IMR-90 (cell line): ENCODE results near the gene METTL22. TPM values are rescaled to one million over a fixed set of nuclear protein-coding genes. Genes with fewer than 3 reads are reported as not detected.

Experiments
- ATAC-seq: fragments of 200-7000 bp; cut with Tn5 transposase; 2 replicates; pipeline ENCODE4 v1.9.1; 2020; ENCODE audit warnings: low read depth, mild to moderate bottlenecking, moderate library complexity
- BruUV-seq: library from RNA; stranded (reverse); fragments of 400-500 nt; replicated peaks from 2 replicates; lab custom pipeline; 2021; lab: Mats Ljungman, UMichigan
- CTCF ChIA-PET: fragments of 300-600 bp; formaldehyde crosslinking; extraction: SDS; loops from one replicate; lab custom pipeline; 2021; ENCODE audit warnings: antibody characterized with exemption; lab: Yijun Ruan, JAX
- POLR2A ChIA-PET: fragments of 300-600 bp; sonication (Branson Sonifier 250); formaldehyde crosslinking; loops from one replicate; lab custom pipeline; 2022; ENCODE audit warnings: antibody characterized with exemption; ENCODE audit not compliant: unreplicated experiment; lab: Charles Lee
- DNase-seq: peaks from one replicate; pipeline ENCODE4 v3.0.0; 2013
- H2AFZ ChIP-seq: replicated peaks from 2 replicates; pipeline ENCODE3; 2013; ENCODE audit warnings: low read length, mild to moderate bottlenecking; ENCODE audit not compliant: poor library complexity
- H2AK5ac ChIP-seq: 2 replicates; pipeline ENCODE4 v1.6.1; 2013; ENCODE audit warnings: low read depth, low read length, inconsistent platforms
- H2AK9ac ChIP-seq: replicated peaks from 2 replicates; pipeline ENCODE3; 2013; ENCODE audit warnings: mild to moderate bottlenecking, low read depth, low read length, moderate library complexity; ENCODE audit not compliant: poor library complexity
- H2BK120ac ChIP-seq: 2 replicates; pipeline ENCODE4 v1.6.1; 2013; ENCODE audit warnings: low read depth, low read length, inconsistent platforms
- H2BK15ac ChIP-seq: 3 replicates; pipeline ENCODE4 v1.6.1; 2013; ENCODE audit warnings: low read depth, low read length, inconsistent platforms
- H2BK20ac ChIP-seq: 2 replicates; pipeline ENCODE4 v1.6.1; 2013; ENCODE audit warnings: low read depth, mild to moderate bottlenecking, inconsistent platforms, low read length, moderate library complexity
- H2BK5ac ChIP-seq: 2 replicates; pipeline ENCODE4 v1.6.1; 2013; ENCODE audit warnings: mild to moderate bottlenecking, low read depth, low read length, inconsistent platforms; ENCODE audit not compliant: poor library complexity, severe bottlenecking
- H3K14ac ChIP-seq: replicated peaks from 2 replicates; pipeline ENCODE4 v1.6.1; 2013; ENCODE audit warnings: low read depth, low read length, inconsistent platforms
- H3K18ac ChIP-seq: 2 replicates; pipeline ENCODE4 v1.6.1; 2013; ENCODE audit warnings: low read depth, low read length, control low read depth
- H3K23ac ChIP-seq: 2 replicates; pipeline ENCODE4 v1.6.1; 2013; ENCODE audit warnings: low read depth, low read length, inconsistent platforms
- H3K27ac ChIP-seq: 2 replicates; pipeline ENCODE4 v1.5.1; 2013; ENCODE audit warnings: mild to moderate bottlenecking, control low read depth, low read length; ENCODE audit not compliant: insufficient read depth
- H3K27me3 ChIP-seq: 2 replicates; pipeline ENCODE4 v1.6.1; 2013; ENCODE audit warnings: low read length; ENCODE audit not compliant: control insufficient read depth, insufficient read depth
- H3K36me3 ChIP-seq: 2 replicates; pipeline ENCODE4 v1.6.1; 2013; ENCODE audit warnings: low read length, mixed read lengths; ENCODE audit not compliant: control insufficient read depth, insufficient read depth
- H3K4ac ChIP-seq: 2 replicates; pipeline ENCODE4 v1.6.1; 2013; ENCODE audit warnings: low read depth, low read length, inconsistent platforms
- H3K4me1 ChIP-seq: 2 replicates; pipeline ENCODE4 v1.6.1; 2013; ENCODE audit warnings: low read length, mixed read lengths; ENCODE audit not compliant: control insufficient read depth, insufficient read depth
- H3K4me2 ChIP-seq: 2 replicates; pipeline ENCODE4 v1.6.1; 2013; ENCODE audit warnings: low read depth, mild to moderate bottlenecking, control low read depth, low read length, moderate library complexity
- H3K4me3 ChIP-seq: 2 replicates; pipeline ENCODE4 v1.5.1; 2013; ENCODE audit warnings: low read depth, mild to moderate bottlenecking, control low read depth, low read length, moderate library complexity; ENCODE audit not compliant: insufficient read depth
- H3K56ac ChIP-seq: 2 replicates; pipeline ENCODE4 v1.6.1; 2013; ENCODE audit warnings: low read length, inconsistent platforms; ENCODE audit not compliant: insufficient read depth; ENCODE audit errors: extremely low read depth
- H3K79me1 ChIP-seq, 2 experiments: 2 replicates each; pipeline ENCODE4 v1.6.1; 2013; ENCODE audit warnings: low read length in 2 of 2, inconsistent platforms in 1 of 2, low read depth in 1 of 2
- H3K9ac ChIP-seq: 2 replicates; pipeline ENCODE4 v1.6.1; 2013; ENCODE audit warnings: low read depth, low read length, control low read depth
- H3K9me1 ChIP-seq: 2 replicates; pipeline ENCODE4 v1.6.1; 2013; ENCODE audit warnings: low read length, inconsistent platforms; ENCODE audit not compliant: insufficient read depth
- H3K9me3 ChIP-seq: 2 replicates; pipeline ENCODE4 v1.6.1; 2013; ENCODE audit warnings: low read length; ENCODE audit not compliant: control insufficient read depth, insufficient read depth
- H4K20me1 ChIP-seq: 2 replicates; pipeline ENCODE4 v1.6.1; 2013; ENCODE audit warnings: low read length, inconsistent platforms; ENCODE audit not compliant: insufficient read depth
- H4K5ac ChIP-seq: 2 replicates; pipeline ENCODE4 v1.6.1; 2013; ENCODE audit warnings: mild to moderate bottlenecking, low read depth, low read length, control low read depth
- H4K8ac ChIP-seq, 2 experiments: 2 replicates each; pipeline ENCODE4 v1.6.1; 2013; ENCODE audit warnings: low read depth in 2 of 2, low read length in 2 of 2, control low read depth in 1 of 2, inconsistent platforms in 1 of 2
- H4K91ac ChIP-seq: 2 replicates; pipeline ENCODE4 v1.6.1; 2013; ENCODE audit warnings: low read depth, low read length, inconsistent platforms; ENCODE audit not compliant: insufficient read depth
- BHLHE40 ChIP-seq: fragments of 150-350 bp; IDR thresholded peaks from 2 replicates; pipeline ENCODE4 v1.6.1; 2016; ENCODE audit warnings: mild to moderate bottlenecking, low read depth, low read length
- CEBPB ChIP-seq: IDR thresholded peaks from 2 replicates; pipeline ENCODE4 v1.6.1; 2012; ENCODE audit warnings: low read depth, low read length, improper control_type of control experiment
- CHD1 ChIP-seq: IDR thresholded peaks from 2 replicates; pipeline ENCODE4 v1.6.1; 2012; ENCODE audit warnings: low read depth, low read length, improper control_type of control experiment
- CTCF ChIP-seq: conservative IDR thresholded peaks from 2 replicates; pipeline ENCODE4 v1.5.1; 2012; ENCODE audit warnings: mild to moderate bottlenecking, low read depth, low read length, improper control_type of control experiment
- ELK1 ChIP-seq: fragments of 150-350 bp; IDR thresholded peaks from 2 replicates; pipeline ENCODE4 v1.6.1; 2016; ENCODE audit warnings: low read depth, mild to moderate bottlenecking, low read length, moderate library complexity, borderline replicate concordance
- FOS ChIP-seq: fragments of 150-350 bp; IDR thresholded peaks from 2 replicates; pipeline ENCODE4 v1.6.1; 2016; ENCODE audit warnings: low read depth, low read length
- MAFK ChIP-seq: IDR thresholded peaks from 2 replicates; pipeline ENCODE4 v1.6.1; 2012; ENCODE audit warnings: low read depth, low read length, improper control_type of control experiment
- MAZ ChIP-seq: IDR thresholded peaks from 2 replicates; pipeline ENCODE4 v1.6.1; 2012; ENCODE audit warnings: low read depth, mild to moderate bottlenecking, low read length, improper control_type of control experiment, moderate library complexity, borderline replicate concordance
- MXI1 ChIP-seq: IDR thresholded peaks from 2 replicates; pipeline ENCODE4 v1.6.1; 2012; ENCODE audit warnings: low read depth, mild to moderate bottlenecking, low read length, moderate library complexity, borderline replicate concordance
- NFE2L2 ChIP-seq: fragments of 150-350 bp; IDR thresholded peaks from 2 replicates; pipeline ENCODE4 v1.6.1; 2016; ENCODE audit warnings: low read depth, mild to moderate bottlenecking, low read length
- POLR2A ChIP-seq: IDR thresholded peaks from 2 replicates; pipeline ENCODE4 v1.6.1; 2012; ENCODE audit warnings: mild to moderate bottlenecking, low read depth, low read length
- RAD21 ChIP-seq: IDR thresholded peaks from 2 replicates; pipeline ENCODE4 v1.6.1; 2012; ENCODE audit warnings: low read length, improper control_type of control experiment
- RCOR1 ChIP-seq: IDR thresholded peaks from 2 replicates; pipeline ENCODE4 v1.6.1; 2012; ENCODE audit warnings: mild to moderate bottlenecking, low read length, improper control_type of control experiment; ENCODE audit not compliant: insufficient replicate concordance
- RFX5 ChIP-seq: IDR thresholded peaks from 2 replicates; pipeline ENCODE4 v1.8.0; 2012; ENCODE audit warnings: low read depth, mild to moderate bottlenecking, low read length, moderate library complexity
- SMC3 ChIP-seq: fragments of 150-350 bp; IDR thresholded peaks from 2 replicates; pipeline ENCODE4 v1.6.1; 2016; ENCODE audit warnings: low read depth, mild to moderate bottlenecking, antibody characterized with exemption, low read length, moderate library complexity
- USF2 ChIP-seq: fragments of 150-350 bp; IDR thresholded peaks from 2 replicates; pipeline ENCODE4 v1.6.1; 2017; ENCODE audit warnings: mild to moderate bottlenecking, antibody characterized with exemption, low read length, low read depth
- WGBS, 2 experiments: methylation state at CpG; one replicate each; pipeline versions ENCODE4 v1.1.5 to v1.1.7; 2013; ENCODE audit warnings: missing lambda C conversion rate in 2 of 2; ENCODE audit not compliant: insufficient read length in 1 of 2; ENCODE audit errors: extremely low coverage in 2 of 2; 5-methylcytosine and 5-hydroxymethylcytosine counted together
- dilution Hi-C: fragments of 300-500 bp; cut with HindIII; formaldehyde crosslinking; loops from one replicate; pipeline ENCODE4 v1.14.3; 2018; ENCODE audit warnings: low sequenced_read_pairs; ENCODE audit not compliant: unreplicated experiment
- in situ Hi-C: fragments of 300-500 bp; cut with MboI; formaldehyde crosslinking; loops from 3 replicates; pipeline ENCODE4 v1.14.3; 2019; ENCODE audit warnings: low sequenced_read_pairs, inconsistent platforms, mixed read lengths
- intact Hi-C: fragments of 100-400 bp; cut with micrococcal nuclease; formaldehyde crosslinking; loops from 2 replicates; pipeline ENCODE4 v1.10.0; 2022
- polyA plus RNA-seq, 3 experiments: library from polyadenylated mRNA; depleted of rRNA; stranded (reverse); fragments of >200 nt; gene quantifications; 2 replicates each; pipeline ENCODE4 v1.2.3, GENCODE V29; 2012; ENCODE audit warnings: low replicate concordance in 1 of 3
- total RNA-seq: library from RNA; depleted of rRNA; stranded (reverse); fragments of >200 nt; gene quantifications from 2 replicates; pipeline ENCODE4 v1.2.3, GENCODE V29; 2012

The METTL22 gene
- total and polyA plus RNA-seq, 2 of the 4 experiments (the other 2 are of a cell fraction): 27.2 to 51.2 TPM

DNA sequence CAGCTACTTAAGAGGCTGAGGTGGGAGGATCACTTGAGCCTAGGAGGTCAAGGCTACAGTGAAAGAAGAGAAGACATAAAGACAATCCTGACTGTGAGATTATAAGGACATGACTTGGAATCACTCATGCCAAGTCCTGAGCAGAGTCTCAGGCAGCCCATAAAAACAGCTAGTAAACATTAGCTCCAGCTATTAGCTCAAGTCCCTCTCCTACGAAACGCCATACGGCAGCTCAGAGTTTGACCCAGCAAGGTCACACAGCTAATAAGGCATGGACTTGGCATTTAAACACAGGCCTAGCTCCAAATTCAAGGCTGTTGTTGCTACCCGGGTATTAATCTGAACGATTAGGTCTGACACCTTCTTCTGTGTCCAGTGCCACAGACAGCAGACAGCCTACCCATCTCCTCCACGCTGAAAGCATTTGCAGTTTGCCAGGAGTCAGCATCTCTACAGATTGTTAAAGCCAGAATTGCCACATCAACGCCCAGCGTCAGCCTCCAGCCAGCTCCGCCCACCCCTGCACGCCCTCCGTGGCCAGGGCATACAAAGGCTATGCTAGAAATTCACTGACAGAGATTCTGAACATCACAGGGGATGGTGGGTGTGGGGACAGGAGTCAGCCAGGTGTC is 21.2 kb upstream of the METTL22 start:
- Histone ChIP-seq H3K23ac (no peak overlapping the region), H4K91ac (no peak overlapping the region), H2BK120ac (no peak overlapping the region), H2BK5ac (no peak overlapping the region), H4K20me1 (no peaks in the 10 kb centered on the region), H3K4me2 (no peak overlapping the region), H3K56ac (no peak overlapping the region), H3K9me3 (no peaks in the 10 kb centered on the region), H3K9ac (no peak overlapping the region), H3K4me1 (no peaks in the 10 kb centered on the region), H2AK5ac (no peak overlapping the region), H3K79me1 (no peaks in the 10 kb centered on the region), H2AFZ (peak overlapping the region; percentile 52), H3K27ac (no peak overlapping the region), H4K8ac (no peak overlapping the region), H3K4me3 (no peak overlapping the region), H3K9me1 (no peaks in the 10 kb centered on the region), H2BK15ac (no peak overlapping the region), H3K36me3 (no peaks in the 10 kb centered on the region), H3K4ac (no peak overlapping the region), H2BK20ac (no peak overlapping the region), H3K18ac (no peak overlapping the region), H3K14ac (no peak overlapping the region), H3K27me3 (peaks cover under 1% of the 10 kb centered on the region), H2AK9ac (no peak overlapping the region), H4K5ac (no peak overlapping the region)
- no peak for ATAC-seq
- BruUV-seq: no TSS peak
- ChIA-PET POLR2A (no interaction called here), CTCF (interaction anchor here (0.7 kb wide), 1 partner anchor 1966 kb away, joined by 3 read pairs; no protein-coding TSS in a partner anchor)
- TF ChIP-seq CTCF: no peak
- no peak for TF ChIP-seq USF2
- no peak for TF ChIP-seq CEBPB
- TF ChIP-seq MXI1: no peak
- TF ChIP-seq FOS: no peak
- no peak for TF ChIP-seq RAD21
- TF ChIP-seq POLR2A: no peak
- TF ChIP-seq CHD1: no peak
- TF ChIP-seq RCOR1: no peak
- no peak for TF ChIP-seq BHLHE40
- no peak for TF ChIP-seq NFE2L2
- TF ChIP-seq SMC3: no peak
- TF ChIP-seq MAFK: no peak
- TF ChIP-seq RFX5: no peak
- TF ChIP-seq MAZ: no peak
- no peak for TF ChIP-seq ELK1
- DNase-seq: no peak
- in situ Hi-C loops (no loop called here), dilution Hi-C loops (no loop called here), intact Hi-C loops (no loop called here)
- WGBS, 2 experiments: no CpG with 5 or more reads among the region's 11 CpGs
